NCI-H2107 (cell line): Measurements from ENCODE around the gene XRCC5.
"Not testable (repeated sequence)": the region's sequence is repeated elsewhere in the genome, so short reads cannot be mapped to it uniquely, and the experiment has no call there.

Experiments
- DNase-seq: peaks from one replicate; lab custom pipeline; 2025; lab: John Stamatoyannopoulos, UW

XRCC5 gene

DNA sequence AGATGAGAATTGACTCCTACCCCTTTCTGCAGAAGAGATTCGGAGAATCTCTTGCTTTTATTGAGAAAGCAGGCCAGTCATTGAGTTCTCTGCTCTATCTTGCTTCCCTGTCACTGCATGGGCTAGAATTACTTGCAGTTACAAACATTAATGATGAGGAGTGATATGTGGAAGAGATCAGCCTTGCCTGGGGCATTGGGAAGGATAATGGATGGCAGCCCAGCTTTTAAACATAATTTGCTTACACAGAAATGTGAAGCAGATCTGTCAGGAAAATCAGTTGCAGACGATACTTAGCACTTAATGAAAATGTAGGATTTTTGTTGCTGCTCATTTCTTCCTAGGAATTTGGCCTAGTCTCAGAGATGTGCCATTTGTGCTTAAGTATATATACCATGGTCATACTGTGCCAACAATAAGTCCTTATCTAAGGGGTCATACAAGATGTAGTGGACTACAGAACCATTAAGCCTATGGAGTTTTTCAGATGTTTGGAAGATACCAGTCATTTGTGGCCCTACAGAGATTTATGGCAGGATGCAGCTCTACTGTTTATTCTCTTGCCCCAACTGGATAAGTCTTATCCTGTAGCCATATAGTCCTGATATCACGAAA is 92.7 kb downstream of the XRCC5 start:
- DNase-seq = no peak

DNA sequence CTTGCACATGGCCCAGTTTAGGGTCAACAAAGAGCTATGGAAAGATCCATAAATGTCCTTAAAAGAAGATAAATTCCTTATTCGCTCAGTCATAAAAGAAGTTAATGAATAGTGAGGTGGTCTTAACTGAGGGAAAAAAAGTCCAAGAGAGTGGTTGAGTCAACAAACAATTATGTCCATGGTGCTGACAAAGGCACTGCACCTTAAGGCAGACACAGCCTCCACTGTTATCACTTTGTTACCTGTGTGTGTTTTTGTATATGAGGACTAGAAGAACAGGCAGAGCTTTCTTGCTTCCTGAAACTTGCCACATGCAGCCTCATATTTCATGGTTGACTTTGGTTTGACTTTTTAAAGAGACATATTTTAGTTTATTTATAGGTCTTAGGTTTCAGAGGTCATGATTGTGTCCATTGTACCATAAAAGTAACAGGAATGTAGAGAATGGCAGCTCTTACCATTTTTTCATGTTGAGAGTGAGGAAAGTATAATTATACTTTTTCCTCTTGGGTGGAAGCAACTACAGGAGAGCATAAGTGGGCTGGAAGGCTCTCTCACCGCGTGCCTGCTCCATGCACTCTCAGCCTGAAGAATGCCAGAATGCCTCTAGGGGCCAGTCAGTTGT is 93.6 kb downstream of the XRCC5 start:
- DNase-seq = no peak

DNA sequence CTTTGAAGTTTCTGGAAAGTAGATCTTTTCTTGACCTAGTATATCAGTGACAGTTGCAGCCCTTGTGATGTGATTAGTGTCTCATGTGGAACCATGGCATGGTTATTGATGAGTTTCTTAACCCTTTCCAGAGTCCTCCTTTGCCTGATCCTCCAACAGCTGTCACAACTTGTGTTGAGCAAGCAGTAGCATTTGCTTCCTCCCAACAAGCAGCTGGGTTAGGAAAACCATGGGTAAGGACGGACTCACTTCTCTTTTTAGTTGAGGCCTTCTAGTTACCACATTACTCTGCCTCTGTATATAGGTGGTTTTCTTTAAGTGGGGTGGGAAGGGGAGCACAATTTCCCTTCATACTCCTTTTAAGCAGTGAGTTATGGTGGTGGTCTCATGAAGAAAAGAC is 96.3 kb downstream of the XRCC5 start:
- no peak for DNase-seq

DNA sequence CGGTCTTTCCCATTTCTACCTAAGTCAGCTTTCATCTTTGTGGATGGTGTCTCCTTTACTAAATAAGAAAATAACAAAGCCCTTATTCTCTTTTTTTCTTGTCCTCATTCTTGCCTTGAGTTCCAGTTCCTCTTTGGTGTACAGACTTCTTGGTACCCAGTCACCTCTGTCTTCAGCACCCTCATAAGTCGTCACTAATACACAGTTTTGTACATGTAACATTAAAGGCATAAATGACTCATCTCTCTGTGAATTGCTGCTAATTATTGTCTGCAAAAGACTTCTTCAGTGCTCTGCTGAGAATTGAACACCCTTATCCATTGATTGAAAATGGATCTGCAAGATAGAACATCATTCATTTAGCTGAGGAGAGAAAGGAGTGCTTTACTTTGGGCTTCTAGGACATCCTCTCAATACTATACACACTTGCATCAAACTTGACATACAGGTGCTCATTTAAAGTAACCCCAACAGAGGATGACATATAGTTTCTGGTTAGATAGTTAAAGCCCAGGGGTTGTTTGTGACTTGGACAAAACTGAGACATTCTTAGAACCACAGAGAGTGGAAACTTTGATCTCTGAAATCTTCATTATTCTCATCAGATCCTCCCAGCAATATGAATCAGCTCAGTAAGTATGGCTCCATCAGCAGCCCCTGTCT is 97.0 kb downstream of the XRCC5 start:
- no peak for DNase-seq

DNA sequence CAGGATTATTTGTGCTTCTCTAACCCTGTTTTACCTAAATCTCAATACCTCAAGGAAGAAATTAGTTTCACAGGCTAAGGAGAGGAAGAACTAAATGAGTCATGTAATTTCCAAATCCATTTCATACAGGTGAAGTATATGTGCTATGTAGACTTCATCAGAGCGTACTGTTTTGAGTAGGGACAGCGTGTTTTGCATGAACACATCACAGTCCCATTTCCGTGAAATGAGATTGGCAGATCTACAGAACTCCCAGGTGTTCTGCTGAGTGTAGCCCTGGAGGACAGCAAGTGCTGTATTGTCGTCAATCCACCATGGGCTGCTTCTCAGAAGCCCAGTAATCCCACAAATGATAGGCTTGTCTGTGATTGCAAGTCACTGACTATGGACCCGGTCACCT is 97.7 kb downstream of the XRCC5 start:
- no peak for DNase-seq

- DNase-seq = not testable (repeated sequence)
Observed at GRCh38 chr2:216208661-216209060, 99.5 kb downstream of the XRCC5 start.

DNA sequence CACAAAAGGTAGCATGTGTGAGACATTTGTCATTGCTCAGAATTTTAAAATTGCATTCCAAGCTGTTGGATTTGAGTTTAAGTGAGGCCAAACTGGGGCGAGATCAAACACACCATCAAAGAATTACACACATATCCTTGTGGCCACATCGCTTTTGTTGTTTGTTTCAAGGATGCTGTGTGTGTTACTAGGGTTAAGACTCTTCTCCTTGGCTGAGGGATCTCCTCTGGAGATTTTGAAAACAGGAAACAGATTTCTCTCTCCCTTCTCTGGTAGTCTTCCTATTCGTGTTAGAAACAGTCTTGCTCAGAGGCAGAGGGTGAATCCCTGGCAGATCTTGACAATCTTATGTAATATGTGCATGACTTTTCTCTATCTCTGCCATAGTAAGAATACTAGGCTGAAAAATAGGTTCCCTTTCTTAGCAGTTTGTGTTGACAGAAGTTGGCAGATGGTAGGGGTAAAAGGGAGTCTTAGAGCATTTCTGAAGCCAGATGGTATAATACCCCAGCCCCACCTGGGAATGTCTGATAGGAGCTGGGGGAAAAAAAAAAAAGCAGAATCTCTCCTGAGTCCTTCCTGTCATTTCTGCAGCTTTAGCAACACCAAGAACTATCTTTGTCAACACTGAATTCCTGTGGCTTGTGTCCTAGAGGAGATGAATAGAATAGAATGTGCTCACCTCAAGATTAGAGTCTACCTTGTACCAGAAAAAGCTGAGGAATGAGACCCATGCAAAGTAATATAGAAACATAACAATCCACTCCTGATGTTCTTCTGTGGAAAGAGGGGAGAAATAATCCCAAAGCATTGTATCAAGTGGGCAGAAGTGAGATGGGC is 101.8 kb downstream of the XRCC5 start:
- no peak for DNase-seq

- no peak for DNase-seq
Observed at GRCh38 chr2:216211614-216212145, 102.5 kb downstream of the XRCC5 start.

DNA sequence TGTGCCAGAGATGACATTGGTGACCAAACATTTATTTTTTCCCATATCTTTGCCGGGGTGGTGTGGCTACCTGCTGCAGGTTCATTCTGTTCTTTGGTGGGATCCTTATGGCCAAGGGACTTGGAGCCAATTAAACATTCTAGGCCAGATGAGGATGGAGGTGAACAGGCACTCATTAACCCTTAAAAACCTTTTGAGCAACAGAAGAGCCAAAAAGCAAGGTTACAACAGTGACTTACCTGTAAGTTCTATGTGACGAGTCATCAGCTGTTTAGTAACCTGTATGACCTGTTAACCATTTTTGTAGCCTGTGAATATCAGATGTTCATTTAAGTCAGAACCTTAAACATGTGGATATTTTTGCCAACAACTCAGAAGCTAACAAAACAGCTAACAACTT is 105.6 kb downstream of the XRCC5 start:
- DNase-seq = no peak

GRCh38 chr2:216215658-216216390 is 106.7 kb downstream of the XRCC5 start:
- no peak for DNase-seq

DNA sequence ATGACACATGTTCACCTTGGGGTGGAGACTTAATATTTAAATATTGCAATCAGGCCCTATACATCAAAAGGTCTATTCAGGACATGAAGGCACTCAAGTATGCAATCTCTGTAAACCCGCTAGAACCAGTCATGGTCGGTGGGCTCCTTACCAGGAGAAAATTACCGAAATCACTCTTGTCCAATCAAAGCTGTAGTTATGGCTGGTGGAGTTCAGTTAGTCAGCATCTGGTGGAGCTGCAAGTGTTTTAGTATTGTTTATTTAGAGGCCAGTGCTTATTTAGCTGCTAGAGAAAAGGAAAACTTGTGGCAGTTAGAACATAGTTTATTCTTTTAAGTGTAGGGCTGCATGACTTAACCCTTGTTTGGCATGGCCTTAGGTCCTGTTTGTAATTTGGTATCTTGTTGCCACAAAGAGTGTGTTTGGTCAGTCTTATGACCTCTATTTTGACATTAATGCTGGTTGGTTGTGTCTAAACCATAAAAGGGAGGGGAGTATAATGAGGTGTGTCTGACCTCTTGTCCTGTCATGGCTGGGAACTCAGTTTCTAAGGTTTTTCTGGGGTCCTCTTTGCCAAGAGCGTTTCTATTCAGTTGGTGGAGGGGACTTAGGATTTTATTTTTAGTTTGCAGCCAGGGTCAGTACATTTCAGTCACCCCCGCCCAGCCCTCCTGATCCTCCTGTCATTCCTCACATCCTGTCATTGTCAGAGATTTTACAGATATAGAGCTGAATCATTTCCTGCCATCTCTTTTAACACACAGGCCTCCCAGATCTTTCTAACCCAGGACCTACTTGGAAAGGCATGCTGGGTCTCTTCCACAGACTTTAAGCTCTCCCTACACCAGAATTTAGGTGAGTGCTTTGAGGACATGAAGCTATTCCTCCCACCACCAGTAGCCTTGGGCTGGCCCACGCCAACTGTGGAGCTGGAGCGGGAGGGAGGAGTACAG is 108.1 kb downstream of the XRCC5 start:
- no peak for DNase-seq

DNA sequence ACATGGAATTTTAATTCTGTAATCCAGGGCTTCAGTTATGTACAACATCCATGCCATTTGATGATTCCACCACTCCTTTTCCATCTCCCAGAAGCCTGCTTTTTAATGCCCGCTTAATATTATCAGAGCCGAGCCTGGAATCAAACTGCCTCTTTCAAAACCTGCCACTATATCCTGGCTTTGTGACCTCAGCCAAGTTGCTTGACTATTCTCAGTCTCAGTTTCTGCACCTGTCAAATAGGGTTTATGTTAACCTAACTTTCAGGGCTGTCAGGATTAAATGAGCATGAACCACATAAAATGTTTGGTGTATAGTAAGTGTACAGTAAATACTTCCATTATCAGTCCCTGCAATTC is 108.7 kb downstream of the XRCC5 start:
- DNase-seq = no peak

DNA sequence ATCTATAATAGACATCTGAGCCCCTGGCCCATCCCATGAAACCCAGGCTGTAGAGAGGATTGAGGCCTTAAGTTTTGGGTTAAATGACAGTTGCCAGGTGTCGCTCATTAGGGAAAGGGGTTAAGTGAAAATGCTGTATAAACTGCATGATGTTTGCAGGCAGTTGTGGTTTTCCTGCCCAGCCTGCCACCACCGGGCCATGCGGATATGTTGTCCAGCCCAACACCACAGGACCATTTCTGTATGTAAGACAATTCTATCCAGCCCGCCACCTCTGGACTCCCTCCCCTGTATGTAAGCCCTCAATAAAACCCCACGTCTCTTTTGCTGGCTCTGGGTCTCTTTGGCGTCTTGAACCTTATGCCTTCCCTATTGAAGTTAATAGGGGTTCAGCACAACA is 110.7 kb downstream of the XRCC5 start:
- no peak for DNase-seq

DNA sequence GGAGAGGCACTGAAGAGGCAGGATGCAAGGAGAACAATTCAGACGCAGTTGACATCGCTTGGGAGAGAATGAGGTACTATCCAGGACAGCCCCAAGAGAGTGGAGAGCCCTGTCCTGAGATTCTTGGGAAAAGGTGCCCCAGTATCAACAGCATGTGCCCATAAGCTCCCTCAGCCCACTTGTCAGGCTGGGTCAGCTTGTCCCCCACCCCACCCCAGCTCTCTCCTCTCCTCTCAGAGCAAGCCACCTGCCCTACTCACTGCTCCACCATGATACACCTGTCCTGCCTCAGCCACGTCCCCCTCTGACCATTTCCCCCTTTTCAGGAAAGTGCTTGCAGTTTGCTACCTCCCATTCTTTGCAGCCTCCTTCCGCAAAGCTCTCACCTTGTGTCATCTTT is 111.8 kb downstream of the XRCC5 start:
- DNase-seq = no peak

GRCh38 chr2:216221811-216222210 is 112.7 kb downstream of the XRCC5 start:
- no peak for DNase-seq

DNA sequence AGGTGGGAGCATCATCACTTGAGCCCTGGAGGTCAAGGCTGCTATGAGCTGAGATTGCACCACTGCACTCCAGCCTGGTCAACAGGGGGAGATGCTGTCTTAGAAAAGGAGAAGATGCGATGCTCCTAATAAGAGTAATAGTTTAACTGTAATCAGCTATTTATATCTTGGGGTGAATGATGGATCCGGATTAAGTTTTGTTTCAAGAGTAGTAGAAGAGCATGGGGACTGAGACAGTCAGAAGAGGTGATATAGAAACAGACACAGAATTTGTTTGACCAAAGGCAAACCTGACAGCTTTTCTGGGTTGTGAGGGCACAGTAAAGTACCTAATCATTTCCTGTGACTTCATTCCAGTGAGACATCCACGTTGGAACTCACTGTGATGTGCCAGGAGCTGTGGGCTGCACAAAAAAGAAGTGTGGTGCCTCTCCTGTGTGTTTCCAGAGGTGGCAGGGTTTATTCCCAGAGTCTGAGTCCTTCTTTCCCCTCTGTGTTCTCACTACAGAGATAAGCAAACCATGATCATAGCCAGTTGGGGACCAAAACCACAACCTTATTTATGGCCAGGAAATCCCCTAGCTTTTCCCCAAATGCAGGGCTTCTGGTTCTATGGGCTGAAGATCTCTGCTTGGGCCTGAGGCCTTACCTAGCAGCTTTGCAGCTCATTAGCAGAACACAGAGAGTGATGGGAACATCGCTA is 113.7 kb downstream of the XRCC5 start:
- DNase-seq = no peak

GRCh38 chr2:216224388-216224787 is 115.2 kb downstream of the XRCC5 start:
- no peak for DNase-seq

GRCh38 chr2:216229277-216229914 is 120.2 kb downstream of the XRCC5 start:
- no peak for DNase-seq

DNA sequence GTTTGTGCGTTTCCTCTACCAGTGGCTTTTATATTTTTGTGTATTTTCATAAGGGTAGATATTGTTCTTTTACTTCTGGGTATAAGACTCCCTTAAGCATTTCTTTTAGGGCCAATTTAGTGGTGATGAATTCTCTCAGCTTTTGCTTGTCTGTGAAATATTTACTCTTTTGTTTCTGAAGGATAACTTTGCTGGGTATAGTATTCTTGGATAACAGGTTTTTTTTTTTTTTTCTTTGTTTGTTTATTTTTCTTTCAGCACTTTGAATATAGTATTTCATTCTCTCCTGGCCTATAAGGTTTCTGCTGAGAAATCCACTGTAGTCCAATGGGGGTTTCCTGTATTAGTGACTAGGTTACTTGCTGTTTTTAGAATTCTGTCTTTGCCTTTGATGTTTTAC is 122.7 kb downstream of the XRCC5 start:
- DNase-seq = no peak

DNA sequence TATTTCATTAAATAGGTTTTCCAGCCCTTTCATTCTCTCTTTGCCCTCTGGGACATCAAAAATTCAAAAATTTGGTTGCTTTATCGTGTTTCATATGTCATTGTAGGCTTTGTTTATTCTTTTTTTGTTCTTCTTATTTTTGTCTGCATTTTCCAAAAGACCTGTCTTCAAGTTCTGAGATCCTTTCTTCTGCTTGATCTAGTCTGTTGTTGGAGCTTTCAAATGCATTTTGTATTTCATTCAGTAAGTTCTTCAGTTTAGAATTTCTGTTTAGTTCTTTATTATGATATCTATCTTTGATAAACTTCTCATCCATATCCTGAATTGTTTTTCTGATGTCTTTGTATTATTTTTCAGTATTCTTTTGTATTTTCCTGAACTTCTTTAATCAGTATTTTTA is 123.6 kb downstream of the XRCC5 start:
- no peak for DNase-seq
